Ishikawa (cell line): ENCODE data around the gene CMA1.

Experiments used
- CEBPB ChIP-seq: IDR thresholded peaks from 2 replicates; pipeline ENCODE4 v1.6.1; 2012
- CREB1 ChIP-seq: IDR thresholded peaks from 2 replicates; pipeline ENCODE4 v1.6.1; 2012; ENCODE audit warnings: low read depth
- EGR1 ChIP-seq: IDR thresholded peaks from 2 replicates; pipeline ENCODE4 v1.6.1; 2012
- EP300 ChIP-seq: IDR thresholded peaks from 2 replicates; pipeline ENCODE4 v1.6.1; 2012; ENCODE audit warnings: borderline replicate concordance
- FOXM1 ChIP-seq: IDR thresholded peaks from 2 replicates; pipeline ENCODE4 v1.6.1; 2012; ENCODE audit warnings: low read depth, borderline replicate concordance
- MAX ChIP-seq: IDR thresholded peaks from 2 replicates; pipeline ENCODE4 v1.6.1; 2012
- NFIC ChIP-seq: IDR thresholded peaks from 2 replicates; pipeline ENCODE4 v1.6.1; 2012
- RAD21 ChIP-seq: IDR thresholded peaks from 2 replicates; pipeline ENCODE4 v1.6.1; 2012; ENCODE audit warnings: low read depth
- REST ChIP-seq: IDR thresholded peaks from 2 replicates; pipeline ENCODE4 v1.6.1; 2012; ENCODE audit warnings: low read depth, mild to moderate bottlenecking
- TAF1 ChIP-seq: IDR thresholded peaks from 2 replicates; pipeline ENCODE4 v1.6.1; 2012; ENCODE audit warnings: low read depth, mild to moderate bottlenecking
- TCF12 ChIP-seq: IDR thresholded peaks from 2 replicates; pipeline ENCODE4 v1.6.1; 2012; ENCODE audit warnings: low read depth
- TEAD4 ChIP-seq: IDR thresholded peaks from 2 replicates; pipeline ENCODE4 v1.6.1; 2012
- USF1 ChIP-seq: IDR thresholded peaks from 2 replicates; pipeline ENCODE4 v1.6.1; 2012
- YY1 ChIP-seq: IDR thresholded peaks from 2 replicates; pipeline ENCODE4 v1.6.1; 2012; ENCODE audit warnings: low read depth
- ZBTB7A ChIP-seq: IDR thresholded peaks from 2 replicates; pipeline ENCODE4 v1.6.1; 2012; ENCODE audit warnings: low read depth

CMA1 gene

GRCh38 chr14:24508155-24508840, at the start of gene CMA1:
Gene CMA1 (minus strand): TSS chr14:24508265. CDS start chr14:24508235, 30 bp downstream.
- TF ChIP-seq FOXM1 (no peak), RAD21 (no peak), USF1 (no peak), NFIC (no peak), TCF12 (no peak), CREB1 (no peak), MAX (no peak), EP300 (no peak), TEAD4 (no peak), TAF1 (no peak), CEBPB (no peak)

GRCh38 chr14:24556756-24557155, 48.7 kb upstream of the CMA1 start:
- TF ChIP-seq FOXM1 (no peak), USF1 (no peak), YY1 (no peak), CEBPB (no peak), REST (no peak)

- TF ChIP-seq EP300 = no peak
- TF ChIP-seq CEBPB = no peak
- TF ChIP-seq RAD21 = no peak
- TF ChIP-seq USF1 = no peak
- TF ChIP-seq EGR1 = no peak
Observed at GRCh38 chr14:24542346-24542936, 34.4 kb upstream of the CMA1 start.

GRCh38 chr14:24535737-24536136, 27.7 kb upstream of the CMA1 start:
- no peak for TF ChIP-seq CREB1
- no peak for TF ChIP-seq TEAD4
- no peak for TF ChIP-seq ZBTB7A
- TF ChIP-seq EGR1 = no peak
- TF ChIP-seq REST = no peak
- no peak for TF ChIP-seq NFIC
- no peak for TF ChIP-seq TCF12
- no peak for TF ChIP-seq USF1
- TF ChIP-seq CEBPB = no peak
- no peak for TF ChIP-seq RAD21
- no peak for TF ChIP-seq MAX
- TF ChIP-seq FOXM1 = no peak
- no peak for TF ChIP-seq YY1

- TF ChIP-seq EP300 = no peak
- TF ChIP-seq MAX = no peak
- TF ChIP-seq ZBTB7A = no peak
- no peak for TF ChIP-seq TAF1
- no peak for TF ChIP-seq EGR1
Observed at GRCh38 chr14:24534286-24534685, 26.2 kb upstream of the CMA1 start.
